PC-3 (cell line): ENCODE results near the gene CEBPE. TPM values are rescaled to one million over a fixed set of nuclear protein-coding genes. Genes with fewer than 3 reads are reported as not detected.

ENCODE experiments used
- ATAC-seq: fragments of 200-7000 bp; cut with Tn5 transposase; 2 replicates; pipeline ENCODE4 v1.9.1; 2020; ENCODE audit warnings: mild to moderate bottlenecking, moderate library complexity
- BruUV-seq: library from RNA; stranded (reverse); fragments of 400-500 nt; replicated peaks from 2 replicates; lab custom pipeline; 2021; lab: Mats Ljungman, UMichigan
- CTCF ChIA-PET: fragments of 300-600 bp; sonication (Branson Sonifier 250); formaldehyde crosslinking; loops from one replicate; lab custom pipeline; 2022; ENCODE audit warnings: antibody characterized with exemption; lab: Charles Lee
- POLR2A ChIA-PET: fragments of 300-600 bp; sonication (Branson Sonifier 250); formaldehyde crosslinking; loops from one replicate; lab custom pipeline; 2022; ENCODE audit warnings: antibody characterized with exemption; ENCODE audit not compliant: unreplicated experiment; lab: Charles Lee
- DNase-seq: peaks from one replicate; pipeline ENCODE4 v3.0.0-alpha.2; 2015
- H2AFZ ChIP-seq: fragments of 300-600 bp; sonication (generic); 2 replicates; pipeline ENCODE4 v1.6.0; 2016; ENCODE audit warnings: antibody characterized with exemption, low read length
- H3F3A ChIP-seq: fragments of 300-600 bp; sonication (generic); one replicate; pipeline ENCODE4 v1.6.0; 2017; ENCODE audit warnings: antibody characterized with exemption, low read length, control low read depth, mild to moderate bottlenecking; ENCODE audit not compliant: unreplicated experiment
- H3K27ac ChIP-seq: fragments of 300-600 bp; sonication (generic); 2 replicates; pipeline ENCODE4 v1.5.1; 2016; ENCODE audit warnings: mild to moderate bottlenecking, low read length
- H3K27me3 ChIP-seq: fragments of 300-600 bp; sonication (generic); 2 replicates; pipeline ENCODE4 v1.6.1; 2016; ENCODE audit warnings: low read length, mixed read lengths
- H3K36me3 ChIP-seq: fragments of 300-600 bp; sonication (generic); 2 replicates; pipeline ENCODE4 v1.6.1; 2016; ENCODE audit warnings: low read depth, mixed run types, low read length, mixed read lengths
- H3K4me1 ChIP-seq: fragments of 300-600 bp; sonication (generic); 2 replicates; pipeline ENCODE4 v1.5.1; 2016; ENCODE audit warnings: low read length; ENCODE audit not compliant: insufficient read depth
- H3K4me2 ChIP-seq: fragments of 300-600 bp; sonication (generic); 2 replicates; pipeline ENCODE4 v1.6.0; 2016; ENCODE audit warnings: low read length
- H3K4me3 ChIP-seq: fragments of 300-600 bp; sonication (generic); 2 replicates; pipeline ENCODE4 v1.5.1; 2016; ENCODE audit warnings: mild to moderate bottlenecking, low read length, mixed read lengths
- H3K79me2 ChIP-seq: fragments of 300-600 bp; sonication (generic); 2 replicates; pipeline ENCODE4 v1.6.1; 2017; ENCODE audit warnings: low read length, mixed read lengths
- H3K9ac ChIP-seq: fragments of 300-600 bp; sonication (generic); 2 replicates; pipeline ENCODE4 v1.6.0; 2016; ENCODE audit warnings: mild to moderate bottlenecking, low read length
- H3K9me2 ChIP-seq: fragments of 300-600 bp; sonication (generic); replicated peaks from 2 replicates; pipeline ENCODE4 v1.6.1; 2016; ENCODE audit warnings: mixed run types, low read length, mixed read lengths
- H3K9me3 ChIP-seq: fragments of 300-600 bp; sonication (generic); 2 replicates; pipeline ENCODE4 v1.6.1; 2016; ENCODE audit warnings: low read length, mixed read lengths
- H4K20me1 ChIP-seq: fragments of 300-600 bp; sonication (generic); 2 replicates; pipeline ENCODE4 v1.6.1; 2016; ENCODE audit warnings: low read length, mixed read lengths
- EZH2 ChIP-seq: fragments of 300-600 bp; sonication (generic); IDR thresholded peaks from one replicate; pipeline ENCODE4 v1.6.1; 2017; ENCODE audit warnings: antibody characterized with exemption, mild to moderate bottlenecking, low read length; ENCODE audit not compliant: unreplicated experiment
- EZH2phosphoT487 ChIP-seq: fragments of 300-600 bp; sonication (generic); IDR thresholded peaks from 2 replicates; pipeline ENCODE4 v1.6.1; 2018; ENCODE audit warnings: mild to moderate bottlenecking, antibody characterized with exemption, low read length, borderline replicate concordance
- intact Hi-C: fragments of 100-400 bp; cut with micrococcal nuclease; formaldehyde crosslinking; loops from 2 replicates; pipeline ENCODE4 v1.9.0; 2023
- total RNA-seq: library from RNA; depleted of rRNA; stranded (reverse); fragments of >200 nt; gene quantifications from 2 replicates; pipeline ENCODE4 v1.2.3, GENCODE V29; 2014
- TF ChIP-seq, protein P1 (sequence below): fragments of 300-600 bp; sonication (generic); conservative IDR thresholded peaks from 2 replicates; pipeline ENCODE4 v1.5.1; 2017; ENCODE audit warnings: antibody characterized with exemption, low read depth, mild to moderate bottlenecking, low read length

The CEBPE gene
- total RNA-seq, 1 experiment from 2014 or later: not detected

DNA sequence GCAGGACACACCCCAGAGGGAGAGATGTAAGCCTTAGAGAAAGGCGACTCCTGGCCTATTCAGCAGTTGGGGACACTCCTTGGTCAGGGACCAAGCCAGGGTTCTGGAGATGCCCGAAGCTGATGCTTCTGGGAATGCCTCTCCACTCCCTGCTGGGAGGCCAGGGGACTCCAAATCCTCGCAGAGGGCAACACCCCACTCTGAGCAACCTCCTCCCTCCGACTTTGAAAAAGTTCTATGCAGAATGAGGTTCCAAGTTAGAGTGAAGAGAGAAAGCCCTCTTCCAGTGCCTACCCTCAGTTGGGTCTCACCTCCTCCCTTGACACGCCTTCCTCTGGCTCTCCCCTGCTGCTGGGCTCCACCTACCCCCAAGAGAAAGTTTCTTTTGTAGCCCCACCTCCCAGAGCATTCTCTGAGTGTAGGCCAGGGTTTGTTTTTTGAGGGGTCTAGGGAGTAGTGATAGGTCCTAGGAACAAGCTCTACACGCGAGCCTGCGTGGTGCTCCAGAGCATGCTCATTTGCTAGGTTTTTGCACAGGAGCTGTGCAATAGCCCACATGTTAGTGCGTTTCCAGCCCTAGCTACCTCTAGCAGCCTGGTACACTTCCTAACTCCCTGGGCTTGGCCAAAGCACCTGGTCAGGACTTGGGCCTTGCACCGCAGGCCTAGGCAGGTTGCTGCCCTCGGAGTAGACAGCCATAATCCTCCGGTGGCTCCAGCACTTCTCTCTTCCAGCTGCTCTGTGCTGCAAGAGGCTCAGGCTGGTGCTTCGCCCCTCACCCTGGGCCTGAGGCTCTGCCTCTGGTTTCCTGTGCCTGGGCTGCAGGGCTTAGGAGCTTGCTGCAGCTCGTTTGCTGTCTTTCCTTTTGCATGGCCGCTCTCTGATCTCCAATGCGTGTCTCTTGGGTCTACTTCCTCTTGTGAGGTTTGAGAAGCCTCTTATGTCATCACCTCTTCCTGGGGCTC lies 590 bp upstream of the CEBPE start:
- CTCF ChIA-PET: interaction anchor here (1.0 kb wide), 1 partner anchor 42 kb away, joined by 4 read pairs; no protein-coding TSS in a partner anchor
- Histone ChIP-seq H3F3A (no peaks in the 10 kb centered on the region), H3K36me3 (no peaks in the 10 kb centered on the region), H3K9me2 (no peaks in the 10 kb centered on the region), H3K9ac (no peak overlapping the region), H3K27ac (no peak overlapping the region), H3K4me1 (peaks cover 26% of the 10 kb centered on the region), H3K79me2 (no peaks in the 10 kb centered on the region), H3K4me3 (no peak overlapping the region), H2AFZ (no peak overlapping the region), H3K27me3 (no peaks in the 10 kb centered on the region), H3K4me2 (no peak overlapping the region), H4K20me1 (no peaks in the 10 kb centered on the region), H3K9me3 (no peaks in the 10 kb centered on the region)
- DNase-seq (no peak), ATAC-seq (no peak)
- BruUV-seq: no TSS peak
- TF ChIP-seq EZH2 (no peak), EZH2phosphoT487 (no peak)
- TF ChIP-seq, protein P1, sequence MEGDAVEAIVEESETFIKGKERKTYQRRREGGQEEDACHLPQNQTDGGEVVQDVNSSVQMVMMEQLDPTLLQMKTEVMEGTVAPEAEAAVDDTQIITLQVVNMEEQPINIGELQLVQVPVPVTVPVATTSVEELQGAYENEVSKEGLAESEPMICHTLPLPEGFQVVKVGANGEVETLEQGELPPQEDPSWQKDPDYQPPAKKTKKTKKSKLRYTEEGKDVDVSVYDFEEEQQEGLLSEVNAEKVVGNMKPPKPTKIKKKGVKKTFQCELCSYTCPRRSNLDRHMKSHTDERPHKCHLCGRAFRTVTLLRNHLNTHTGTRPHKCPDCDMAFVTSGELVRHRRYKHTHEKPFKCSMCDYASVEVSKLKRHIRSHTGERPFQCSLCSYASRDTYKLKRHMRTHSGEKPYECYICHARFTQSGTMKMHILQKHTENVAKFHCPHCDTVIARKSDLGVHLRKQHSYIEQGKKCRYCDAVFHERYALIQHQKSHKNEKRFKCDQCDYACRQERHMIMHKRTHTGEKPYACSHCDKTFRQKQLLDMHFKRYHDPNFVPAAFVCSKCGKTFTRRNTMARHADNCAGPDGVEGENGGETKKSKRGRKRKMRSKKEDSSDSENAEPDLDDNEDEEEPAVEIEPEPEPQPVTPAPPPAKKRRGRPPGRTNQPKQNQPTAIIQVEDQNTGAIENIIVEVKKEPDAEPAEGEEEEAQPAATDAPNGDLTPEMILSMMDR: no peak
- POLR2A ChIA-PET: no interaction called here
- intact Hi-C loops: loop anchor here (5.0 kb wide), 1 partner anchor 168 kb away; the partner anchor contains the start of gene HOMEZ

GRCh38 chr14:23117371-23118020 lies 1.6 kb downstream of the CEBPE start:
- no peaks in the 10 kb centered on the region for H4K20me1 ChIP-seq
- TF ChIP-seq EZH2phosphoT487 (no peak), EZH2 (no peak)
- TF ChIP-seq, protein P1: no peak
- BruUV-seq: no TSS peak
- peaks cover 35% of the 10 kb centered on the region for H3K4me1 ChIP-seq
- no peak overlapping the region for H3K9ac ChIP-seq
- no peak overlapping the region for H3K4me2 ChIP-seq
- no peaks in the 10 kb centered on the region for H3K36me3 ChIP-seq
- H3K27ac ChIP-seq: no peak overlapping the region
- H3K4me3 ChIP-seq: no peak overlapping the region
- H3K9me3 ChIP-seq: no peaks in the 10 kb centered on the region
- H3F3A ChIP-seq: no peaks in the 10 kb centered on the region
- no peaks in the 10 kb centered on the region for H3K79me2 ChIP-seq
- no peaks in the 10 kb centered on the region for H3K27me3 ChIP-seq
- H2AFZ ChIP-seq: no peak overlapping the region
- CTCF ChIA-PET: no interaction called here
- POLR2A ChIA-PET: no interaction called here
- no peaks in the 10 kb centered on the region for H3K9me2 ChIP-seq
- DNase-seq (no peak), ATAC-seq (no peak)
- intact Hi-C loops: no loop called here
